ENCODE data around the gene ZNF747.

Gene ZNF747

DNA sequence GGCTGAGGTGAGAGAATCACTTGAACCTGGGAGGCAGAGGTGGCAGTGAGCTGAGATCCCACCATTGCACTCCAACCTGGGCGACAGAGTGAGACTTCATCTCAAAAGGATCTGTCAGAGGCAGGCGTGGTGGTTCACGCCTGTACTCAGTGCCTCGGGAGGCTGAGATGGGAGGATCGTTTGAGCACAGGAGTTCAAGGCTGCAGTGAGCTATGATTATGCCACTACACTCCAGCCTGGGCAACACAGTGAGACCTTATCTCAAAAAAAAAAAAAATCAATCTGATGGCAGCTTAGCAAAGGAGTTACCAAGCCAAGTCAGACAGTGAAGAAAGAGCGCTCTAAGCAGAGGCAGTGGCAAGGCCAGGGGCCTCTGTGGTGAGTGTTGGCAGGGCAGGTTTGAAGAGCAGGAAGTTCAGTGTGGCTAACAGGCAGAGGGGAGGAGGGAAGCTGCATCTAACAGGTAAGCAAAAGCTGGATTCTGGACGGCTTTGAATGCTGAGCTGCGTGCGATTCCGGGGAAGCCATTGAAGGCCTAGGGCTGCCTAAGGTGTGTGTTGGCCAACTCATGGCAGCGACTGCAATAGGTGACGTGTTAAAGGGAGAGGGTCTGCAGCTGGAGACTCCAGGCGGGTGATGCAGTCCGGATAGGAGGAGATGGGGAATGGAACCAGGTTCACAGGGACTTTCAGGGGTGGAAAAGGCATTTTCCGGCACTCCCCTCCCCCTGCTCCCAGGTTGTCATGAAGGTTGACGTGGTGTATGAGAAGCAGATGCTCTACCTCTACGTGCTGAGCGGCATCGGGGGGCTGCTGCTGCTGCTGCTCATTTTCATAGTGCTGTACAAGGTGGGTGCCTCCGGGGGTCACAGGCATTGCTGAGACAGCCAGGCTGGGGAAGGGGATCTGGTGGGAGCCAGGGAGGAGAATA, 15.3 kb downstream of the ZNF747 start:
- no peak for DNase-seq (ENCODE audit: low read depth in 2 of 2)

DNA sequence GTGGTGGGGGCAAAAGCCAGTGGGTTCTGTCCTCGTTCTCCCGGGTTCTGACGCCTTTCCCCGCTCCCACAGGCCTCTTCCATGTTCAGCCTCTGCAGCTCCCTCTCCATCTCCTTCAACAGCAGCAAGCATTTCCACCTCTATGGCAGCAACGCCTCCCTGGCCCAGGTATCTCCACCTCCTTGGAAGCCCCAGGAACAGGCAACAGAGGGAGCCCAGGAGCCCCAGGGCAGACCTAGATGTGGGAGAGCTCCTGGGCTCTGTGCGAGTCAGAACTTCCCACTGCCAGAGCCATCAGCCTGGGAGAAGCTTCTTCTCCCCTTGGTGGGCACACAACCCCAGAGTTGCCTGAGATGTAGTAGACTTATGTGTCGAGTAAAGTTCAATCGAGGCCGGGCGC, 16.1 kb downstream of the ZNF747 start:
- no peak for DNase-seq (ENCODE audit: low read depth in 2 of 2)

DNA sequence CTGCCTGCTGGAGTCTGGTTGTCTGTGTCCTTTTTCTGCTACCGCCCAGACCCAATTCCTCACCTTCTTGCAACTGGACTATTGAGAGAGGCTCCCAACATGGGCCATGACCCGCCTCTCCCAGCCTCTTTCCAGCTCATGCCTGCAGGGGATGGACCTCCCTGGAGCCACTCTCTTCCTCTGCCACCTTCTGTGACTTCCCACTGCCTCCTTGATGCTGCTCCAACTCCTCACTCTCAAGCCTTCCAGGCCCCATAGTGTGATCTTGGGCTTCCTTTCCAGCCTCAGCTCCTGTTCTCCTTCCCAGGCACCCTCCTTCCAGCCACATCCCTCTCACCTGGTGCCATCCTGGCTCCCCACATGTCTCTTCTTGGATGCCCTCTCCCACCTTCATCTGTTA, 19.4 kb downstream of the ZNF747 start:
- no peak for DNase-seq (ENCODE audit: low read depth in 2 of 2)

DNA sequence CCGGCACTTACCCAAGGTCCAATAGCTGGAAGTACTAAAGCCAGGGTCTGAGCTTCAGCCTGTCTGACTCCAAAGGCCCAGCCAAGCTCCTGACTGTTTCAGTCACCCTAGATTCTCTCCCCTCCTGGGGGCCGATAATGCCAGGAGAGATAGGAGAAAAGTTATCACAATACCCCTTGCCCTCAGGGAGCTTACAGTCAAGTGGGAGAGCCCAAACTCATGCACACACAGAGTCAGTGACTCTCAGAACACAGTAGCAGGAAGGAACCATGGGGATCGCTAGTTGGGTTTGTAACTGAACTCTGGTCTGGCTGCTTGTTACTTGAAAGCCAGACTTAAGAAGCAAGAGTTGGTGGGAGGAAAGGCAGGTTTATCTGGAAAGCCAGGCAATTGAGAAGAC, 23.1 kb downstream of the ZNF747 start:
- no peak for DNase-seq (ENCODE audit: low read depth in 2 of 2)

DNA sequence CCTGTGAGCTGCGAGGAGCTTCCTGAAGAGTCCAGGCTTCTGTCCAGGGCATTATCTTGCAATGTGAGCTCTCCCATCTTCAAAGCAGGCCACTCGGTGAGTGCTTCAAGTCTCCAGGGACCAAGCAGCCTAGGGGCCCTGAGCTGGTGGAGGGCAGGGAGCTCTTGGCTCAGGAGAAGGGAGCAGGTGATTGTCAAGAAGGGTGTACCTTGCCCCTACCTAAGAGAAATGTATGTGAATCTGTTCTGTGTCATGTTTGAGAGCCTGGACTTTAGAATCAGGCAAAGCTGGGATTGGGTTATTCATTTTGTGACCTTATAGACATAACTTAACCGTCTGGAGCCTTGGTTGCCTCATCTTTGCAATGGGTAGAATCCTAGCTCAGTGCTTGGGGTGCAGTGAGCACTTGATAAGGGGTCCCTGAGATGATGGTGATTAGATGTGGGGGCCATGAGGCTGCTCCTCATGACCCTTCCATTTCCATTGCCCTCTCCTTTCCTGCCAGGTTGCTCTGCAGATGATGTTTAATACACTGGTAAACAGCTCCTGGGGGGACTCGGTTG, 24.2 kb downstream of the ZNF747 start:
- no peak for DNase-seq (ENCODE audit: low read depth in 2 of 2)

DNA sequence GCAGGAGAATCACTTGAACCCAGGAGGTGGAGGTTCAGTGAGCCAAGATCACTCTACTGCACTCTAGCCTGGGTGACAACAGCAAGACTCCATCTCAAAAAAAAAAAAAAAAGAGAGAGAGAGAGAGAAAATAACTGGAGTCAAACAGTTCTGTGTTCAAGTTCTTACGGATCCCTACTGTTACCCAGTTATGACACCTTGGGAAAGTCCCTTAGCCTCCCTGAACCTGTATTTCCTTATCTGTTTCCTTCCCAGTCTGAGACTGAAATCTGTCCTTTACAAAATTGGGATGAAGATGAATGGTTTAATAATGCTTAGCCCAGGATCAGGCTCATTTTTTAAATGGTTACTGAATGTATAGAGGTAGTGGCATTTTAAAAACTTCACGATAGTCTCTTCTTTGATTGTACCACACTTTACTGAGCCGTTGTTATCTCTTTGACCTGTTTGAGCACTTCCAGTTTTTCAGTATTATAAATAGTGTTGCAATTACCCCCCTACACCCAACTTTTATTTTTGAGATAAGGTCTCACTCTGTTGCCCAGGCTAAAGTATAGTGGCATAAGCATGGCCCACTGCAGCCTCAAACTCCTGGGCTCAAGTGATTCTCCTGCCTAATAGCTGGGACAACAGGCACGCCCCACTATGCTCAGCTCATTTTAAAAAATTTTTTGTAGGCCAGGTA, 25.4 kb downstream of the ZNF747 start:
- DNase-seq (ENCODE audit: low read depth in 2 of 2): no peak

DNA sequence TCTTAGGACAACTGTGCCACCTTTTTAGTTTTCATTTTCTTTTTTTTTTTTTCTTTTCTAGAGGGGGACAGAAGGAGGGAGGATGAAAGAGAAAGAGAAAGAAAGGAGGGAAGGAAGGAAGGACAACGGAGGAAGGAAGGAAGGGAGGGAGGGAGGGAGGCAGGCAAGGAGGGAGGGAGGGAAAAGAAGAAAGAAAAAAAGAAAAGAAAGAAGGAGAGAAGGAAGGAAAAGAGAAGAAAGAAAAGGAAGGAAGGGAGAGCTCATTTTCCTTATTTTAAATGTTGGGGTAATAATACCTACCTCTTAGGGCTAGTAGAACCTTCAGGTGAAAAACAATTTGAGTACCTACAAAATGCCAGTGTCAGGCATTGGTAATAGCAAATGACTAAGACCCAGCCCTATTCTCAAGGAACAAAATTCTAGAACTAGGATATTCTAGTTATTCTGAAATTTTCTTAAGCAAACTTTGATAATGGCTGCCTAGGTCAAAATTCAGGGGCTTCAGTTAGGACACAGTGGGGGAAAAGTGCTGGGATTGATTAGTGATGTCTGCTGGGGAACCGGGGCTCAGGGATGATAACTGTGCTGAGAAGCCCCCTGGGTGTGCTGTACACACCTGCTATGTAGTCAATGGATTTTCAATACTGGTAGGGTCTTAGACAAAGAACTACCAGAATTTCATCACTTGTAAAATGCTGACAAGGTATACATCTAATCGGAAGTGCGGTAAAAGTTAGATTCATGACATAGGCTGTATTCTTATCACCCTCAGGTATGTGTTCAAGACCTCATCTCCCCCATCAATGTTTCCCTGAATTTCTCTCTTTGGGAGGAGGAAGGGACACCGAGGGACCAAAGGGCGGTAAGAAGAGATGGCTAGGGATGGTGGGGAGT, 31.0 kb downstream of the ZNF747 start:
- DNase-seq (ENCODE audit: low read depth in 2 of 2): no peak

DNA sequence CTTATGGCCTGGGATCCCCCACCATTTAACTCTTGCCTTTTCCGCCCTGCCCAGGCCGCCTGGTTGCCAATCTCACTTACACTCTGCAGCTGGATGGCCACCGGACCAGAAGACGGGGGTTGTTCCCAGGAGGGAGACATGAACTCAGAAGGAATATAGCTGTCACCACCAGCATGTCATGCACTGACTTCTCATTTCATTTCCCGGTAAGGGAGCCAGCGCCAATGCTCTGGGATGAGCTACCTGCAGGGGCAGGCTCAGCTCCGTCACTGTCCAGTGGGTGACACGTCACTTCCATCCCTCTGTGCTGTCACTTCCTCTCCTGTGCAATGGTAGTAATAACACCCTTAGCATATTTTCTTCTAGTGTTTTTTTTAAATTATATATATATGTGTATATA, 35.4 kb downstream of the ZNF747 start:
- DNase-seq (ENCODE audit: low read depth in 2 of 2): no peak

DNA sequence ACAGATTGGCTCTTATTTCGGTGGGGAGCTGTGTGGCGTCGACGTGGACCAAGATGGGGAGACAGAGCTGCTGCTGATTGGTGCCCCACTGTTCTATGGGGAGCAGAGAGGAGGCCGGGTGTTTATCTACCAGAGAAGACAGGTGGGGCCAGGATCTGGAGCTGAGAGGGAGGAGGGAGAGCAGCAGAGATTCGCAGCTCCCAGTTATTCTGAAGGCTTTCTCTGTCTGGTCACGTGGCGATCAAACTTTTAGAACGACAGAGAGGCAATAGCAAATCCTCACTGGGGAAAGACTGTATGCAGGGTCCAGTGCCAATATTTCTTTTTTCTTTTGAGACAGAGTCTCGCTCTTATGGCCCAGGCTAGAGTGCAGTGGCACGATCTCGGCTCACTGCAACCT, 39.9 kb downstream of the ZNF747 start:
- DNase-seq (ENCODE audit: low read depth in 2 of 2): no peak

DNA sequence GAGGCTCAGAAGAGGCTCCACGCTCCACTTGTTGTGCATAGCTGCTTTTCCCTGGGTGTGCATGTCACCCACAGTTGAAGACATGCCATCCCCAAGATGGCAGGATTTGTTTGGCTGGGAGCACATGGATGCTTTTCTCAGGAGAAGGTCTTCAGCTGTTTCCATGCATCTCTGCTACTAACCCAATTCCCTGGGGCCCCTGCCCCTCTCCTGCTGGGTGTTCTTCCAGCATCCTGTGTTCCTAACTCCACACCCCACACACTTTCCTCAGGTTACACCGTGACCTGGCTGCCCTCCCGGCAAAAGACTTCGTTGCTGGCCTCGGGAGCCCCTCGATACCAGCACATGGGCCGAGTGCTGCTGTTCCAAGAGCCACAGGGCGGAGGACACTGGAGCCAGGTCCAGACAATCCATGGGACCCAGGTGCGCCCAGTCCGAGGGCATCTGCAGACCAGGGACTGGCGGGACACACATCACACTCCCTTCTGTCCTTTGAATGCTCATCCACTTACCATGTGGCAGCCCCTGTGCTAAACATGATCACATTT, 40.6 kb downstream of the ZNF747 start:
- DNase-seq (ENCODE audit: low read depth in 2 of 2): no peak

DNA sequence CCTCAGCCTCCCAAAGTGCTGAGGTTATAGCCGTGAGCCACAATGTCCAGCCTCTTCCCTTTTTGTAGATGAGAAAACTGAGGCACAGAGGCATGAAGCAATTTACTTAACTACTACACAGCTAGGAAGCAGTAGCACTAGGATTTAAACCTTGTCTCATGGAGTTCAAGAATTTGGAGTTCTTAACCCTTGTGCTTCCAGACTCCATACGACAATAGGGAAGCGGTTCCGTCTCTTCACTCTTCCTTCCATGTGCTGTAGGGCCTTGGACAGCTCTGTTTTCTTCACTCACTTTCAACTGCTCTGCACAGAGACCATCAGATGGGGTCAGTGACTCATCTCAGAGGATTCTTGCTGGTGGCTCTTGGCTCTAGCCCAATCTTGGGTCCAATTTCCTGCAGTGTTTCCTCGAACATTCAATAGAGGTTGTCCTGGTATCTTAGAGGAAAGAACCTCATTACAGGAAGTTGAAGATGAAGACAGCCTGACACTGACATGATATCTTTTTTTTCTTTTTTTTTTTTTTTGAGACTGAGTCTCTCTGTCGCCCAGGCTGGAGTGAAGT, 42.8 kb downstream of the ZNF747 start:
- no peak for DNase-seq (ENCODE audit: low read depth in 2 of 2)

DNA sequence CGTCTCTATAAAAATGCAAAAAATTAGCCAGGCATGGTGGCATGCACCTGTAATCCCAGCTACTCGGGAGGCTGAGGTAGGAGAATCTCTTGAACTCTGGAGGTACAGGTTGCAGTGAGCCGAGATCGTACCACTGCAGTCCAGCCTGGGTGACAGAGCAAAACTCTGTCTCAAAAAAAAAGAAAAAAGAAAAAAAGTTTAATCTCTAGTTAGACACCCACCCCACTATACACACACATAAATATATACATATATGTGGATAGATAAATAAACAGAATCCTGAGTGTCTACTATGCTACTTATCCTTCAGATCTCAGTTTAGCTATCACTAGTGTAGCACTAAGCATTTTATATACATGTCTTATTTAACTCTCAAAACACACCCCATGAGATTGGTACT, 43.4 kb downstream of the ZNF747 start:
- no peak for DNase-seq (ENCODE audit: low read depth in 2 of 2)

DNA sequence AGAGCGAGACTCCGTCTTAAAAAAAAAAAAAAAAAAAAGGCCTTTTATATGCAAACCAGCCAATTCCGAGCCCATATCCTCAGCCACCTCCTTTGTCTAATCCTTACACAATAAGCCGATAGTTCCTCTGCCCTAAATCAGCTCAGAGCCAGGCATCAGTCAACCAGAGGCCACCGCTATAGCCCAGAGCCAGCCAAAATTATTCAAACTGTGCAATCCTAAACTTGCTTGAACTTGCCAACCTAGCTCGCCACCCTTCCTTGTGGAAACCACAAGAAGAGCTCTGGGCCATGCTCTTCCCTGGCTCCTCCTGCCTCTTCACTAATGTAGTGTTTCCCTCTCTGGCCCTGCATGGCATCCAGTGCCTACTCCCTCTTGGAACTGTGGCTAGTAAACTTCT, 44.4 kb downstream of the ZNF747 start:
- DNase-seq (ENCODE audit: low read depth in 2 of 2): no peak

DNA sequence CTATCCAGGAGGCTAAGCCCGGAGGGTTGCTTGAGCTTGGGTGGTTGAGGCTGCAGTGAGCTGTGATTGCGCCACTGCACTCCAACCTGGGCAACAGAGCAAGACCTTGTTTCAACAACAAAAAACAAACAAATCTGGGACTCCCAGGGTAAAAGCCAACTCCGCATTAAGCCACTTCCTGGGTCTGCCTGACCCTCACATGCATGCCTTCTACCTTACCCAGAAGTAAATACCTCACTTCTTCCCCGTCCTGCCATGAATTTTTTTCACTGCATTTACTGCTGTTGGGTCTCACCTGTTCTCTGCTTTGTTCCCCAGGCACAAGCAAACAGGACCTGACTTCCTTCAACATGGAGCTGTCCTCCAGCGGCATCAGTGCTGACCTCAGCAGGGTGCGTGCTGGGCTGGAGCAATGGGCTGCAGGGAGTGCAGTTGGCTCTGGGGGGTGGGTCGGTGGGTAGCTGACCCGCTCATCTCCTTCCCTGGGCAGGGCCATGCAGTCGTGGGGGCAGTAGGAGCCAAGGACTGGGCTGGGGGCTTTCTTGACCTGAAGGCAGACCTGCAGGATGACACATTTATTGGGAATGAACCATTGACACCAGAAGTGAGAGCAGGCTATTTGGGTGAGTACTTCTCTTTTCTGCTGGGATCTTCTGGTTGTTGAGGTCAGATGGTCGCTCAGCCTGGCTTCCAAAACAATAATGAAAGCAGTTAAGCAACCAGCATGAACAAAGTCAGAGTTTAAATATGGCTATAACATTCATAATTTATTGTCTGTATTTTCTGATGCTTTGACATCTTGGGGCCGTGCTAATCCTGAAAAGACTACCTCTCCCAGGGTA, 45.7 kb downstream of the ZNF747 start:
- DNase-seq (ENCODE audit: low read depth in 2 of 2): no peak

DNA sequence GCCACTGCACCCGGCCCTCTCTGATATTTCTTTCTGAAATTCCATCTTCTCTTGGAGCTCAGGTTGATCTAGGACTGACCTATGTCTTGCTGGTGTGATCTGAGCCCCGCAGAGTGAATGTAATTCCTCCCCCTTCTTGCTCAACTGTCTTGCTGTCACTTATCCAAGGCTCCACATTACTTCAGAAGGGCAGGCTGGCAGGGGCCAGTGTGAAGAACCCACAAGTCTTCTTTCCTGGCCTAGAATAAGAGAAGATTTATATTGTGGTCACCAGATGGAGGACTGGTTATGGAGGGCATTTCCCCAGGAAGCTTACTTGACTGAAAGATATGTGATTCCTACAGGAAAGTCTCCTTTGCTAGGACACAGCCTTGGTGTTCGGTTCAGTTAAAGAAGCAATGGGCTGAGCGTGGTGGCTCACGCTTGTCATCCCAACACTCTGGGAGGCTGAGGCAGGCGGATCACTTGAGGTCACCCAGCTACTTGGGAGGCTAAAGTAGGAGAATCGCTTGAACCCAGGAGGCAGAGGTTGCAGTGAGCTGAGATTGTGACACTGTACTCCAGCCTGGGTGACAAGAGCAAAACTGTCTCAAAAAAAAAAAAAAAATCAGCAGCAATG, 48.7 kb downstream of the ZNF747 start:
- DNase-seq (ENCODE audit: low read depth in 2 of 2): no peak

DNA sequence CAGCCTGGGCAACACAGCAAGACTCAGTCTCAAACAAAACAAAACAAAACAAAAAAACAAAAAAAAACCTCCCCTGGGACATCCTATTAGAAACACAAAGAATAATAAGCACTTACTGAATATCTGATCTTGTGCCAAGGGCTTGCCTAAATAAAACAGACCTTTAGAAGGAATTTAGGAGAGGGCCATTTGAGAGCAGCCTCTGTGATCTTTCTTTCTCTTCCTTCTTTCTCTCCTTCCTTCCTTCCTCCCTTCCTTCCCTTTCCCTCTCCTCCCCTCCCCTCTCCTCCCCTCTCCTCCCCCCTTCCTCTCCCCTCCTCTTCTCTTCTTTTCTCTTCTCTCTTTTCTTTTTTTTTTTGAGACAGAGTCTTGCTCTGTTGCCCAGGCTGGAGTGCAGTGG, 49.8 kb downstream of the ZNF747 start:
- DNase-seq (ENCODE audit: low read depth in 2 of 2): no peak

DNA sequence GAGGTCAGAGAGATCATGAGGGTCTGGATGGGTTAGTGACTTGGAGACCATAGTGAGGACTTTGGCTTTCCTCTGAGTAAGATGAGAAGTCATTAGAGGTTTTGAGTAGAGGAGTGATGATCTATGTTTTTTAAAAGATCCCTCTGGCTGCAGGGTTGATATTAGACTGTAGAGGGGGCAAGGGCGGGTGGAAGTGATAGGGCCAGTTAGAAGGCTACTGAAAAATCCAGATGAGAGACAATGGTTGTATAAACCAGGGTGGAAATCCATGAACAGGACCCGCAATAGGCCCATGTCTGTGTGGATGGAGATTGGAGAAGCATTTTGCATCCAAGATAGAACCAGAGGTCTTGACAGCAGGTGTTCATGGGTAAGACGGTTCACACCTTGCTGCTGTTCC, 52.3 kb downstream of the ZNF747 start:
- no peak for DNase-seq (ENCODE audit: low read depth in 2 of 2)

DNA sequence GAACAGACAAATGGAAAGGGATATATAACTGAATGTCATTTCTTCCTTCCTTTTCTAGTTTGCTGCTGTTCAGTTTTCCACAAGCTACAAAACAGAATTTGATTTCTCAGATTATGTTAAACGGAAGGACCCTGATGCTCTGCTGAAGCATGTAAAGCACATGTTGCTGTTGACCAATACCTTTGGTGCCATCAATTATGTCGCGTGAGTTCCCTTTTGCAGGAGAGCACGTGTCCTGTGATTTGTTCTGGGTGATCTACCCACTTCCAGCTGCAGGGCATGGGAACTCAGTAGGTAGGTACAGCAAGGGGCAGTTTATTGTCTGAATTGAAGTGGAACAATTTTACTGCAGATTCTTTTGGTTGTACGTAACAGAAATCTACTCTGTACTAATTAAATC, 53.3 kb downstream of the ZNF747 start:
- DNase-seq (ENCODE audit: low read depth in 2 of 2): no peak

Data from stimulated activated CD8-positive, alpha-beta memory T cell treated with anti-CD3 and anti-CD28 coated beads, Interleukin-7, amount 100 ng/mL, for 4 hours (primary cell).